Osteocyte (in vitro differentiated cells): Measurements from ENCODE around the gene PROSER3. TPM values are rescaled to one million over a fixed set of nuclear protein-coding genes. Genes with fewer than 3 reads are reported as not detected.

ENCODE experiments used
- DNase-seq: peaks from one replicate; pipeline ENCODE4 v3.0.0; 2021; ENCODE audit warnings: mixed read lengths; ENCODE audit not compliant: unreplicated experiment; ENCODE audit errors: extremely low spot score
- H3K27ac Mint-ChIP-seq: one replicate; pipeline ENCODE4 v1.8.0; 2021; ENCODE audit warnings: mild to moderate bottlenecking, mixed read lengths; ENCODE audit not compliant: unreplicated experiment
- H3K27me3 Mint-ChIP-seq: one replicate; pipeline ENCODE4 v1.8.0; 2021; ENCODE audit warnings: mixed read lengths; ENCODE audit not compliant: unreplicated experiment
- H3K36me3 Mint-ChIP-seq: one replicate; pipeline ENCODE4 v1.8.0; 2021; ENCODE audit warnings: mixed read lengths; ENCODE audit not compliant: unreplicated experiment
- H3K4me1 Mint-ChIP-seq: one replicate; pipeline ENCODE4 v1.8.0; 2021; ENCODE audit warnings: mixed read lengths; ENCODE audit not compliant: unreplicated experiment
- H3K4me3 Mint-ChIP-seq: one replicate; pipeline ENCODE4 v1.8.0; 2021; ENCODE audit warnings: mild to moderate bottlenecking, moderate library complexity, mixed read lengths; ENCODE audit not compliant: unreplicated experiment
- H3K9me3 Mint-ChIP-seq: one replicate; pipeline ENCODE4 v1.8.0; 2021; ENCODE audit warnings: mixed read lengths; ENCODE audit not compliant: unreplicated experiment
- total RNA-seq: library from RNA; stranded (reverse); gene quantifications from 2 replicates; pipeline ENCODE4 v1.2.1, GENCODE V29; 2021
- TF ChIP-seq, protein P1 (sequence below): fragments of 200-600 bp; sonication (generic); IDR thresholded peaks from 2 replicates; pipeline ENCODE4 v1.5.0; 2021; ENCODE audit warnings: antibody characterized with exemption, mild to moderate bottlenecking, moderate library complexity

Gene PROSER3
- total RNA-seq, 1 donor from 2014 or later: 20.9 TPM

DNA sequence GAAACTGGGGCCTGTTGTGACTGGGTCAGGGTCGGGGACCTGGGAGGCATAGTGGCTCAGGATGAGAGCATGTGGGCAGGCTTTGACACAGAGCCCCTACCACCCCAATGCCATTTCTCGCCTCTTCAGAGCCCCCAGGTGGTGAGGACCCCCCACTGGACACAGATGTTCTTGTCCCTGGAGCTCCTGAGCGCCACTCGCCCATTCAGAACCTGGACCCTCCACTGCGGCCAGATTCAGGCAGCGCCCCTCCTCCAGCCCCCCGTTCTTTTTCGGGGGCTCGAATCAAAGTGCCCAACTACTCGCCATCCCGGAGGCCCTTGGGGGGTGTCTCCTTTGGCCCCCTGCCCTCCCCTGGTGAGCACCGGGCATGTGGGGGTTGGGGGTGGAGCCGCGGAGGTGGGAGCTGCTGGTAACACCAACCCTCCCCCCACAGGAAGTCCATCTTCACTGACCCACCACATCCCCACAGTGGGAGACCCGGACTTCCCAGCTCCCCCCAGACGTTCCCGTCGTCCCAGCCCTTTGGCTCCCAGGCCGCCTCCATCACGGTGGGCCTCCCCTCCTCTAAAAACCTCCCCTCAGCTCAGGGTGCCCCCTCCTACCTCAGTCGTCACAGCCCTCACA, 26.1 kb upstream of the PROSER3 start:
- Mint-ChIP-seq H3K9me3 (no peaks in the 10 kb centered on the region), H3K27ac (no peak overlapping the region), H3K27me3 (no peaks in the 10 kb centered on the region), H3K4me1 (no peaks in the 10 kb centered on the region), H3K36me3 (peaks cover 58% of the 10 kb centered on the region), H3K4me3 (no peak overlapping the region)
- TF ChIP-seq, protein P1, sequence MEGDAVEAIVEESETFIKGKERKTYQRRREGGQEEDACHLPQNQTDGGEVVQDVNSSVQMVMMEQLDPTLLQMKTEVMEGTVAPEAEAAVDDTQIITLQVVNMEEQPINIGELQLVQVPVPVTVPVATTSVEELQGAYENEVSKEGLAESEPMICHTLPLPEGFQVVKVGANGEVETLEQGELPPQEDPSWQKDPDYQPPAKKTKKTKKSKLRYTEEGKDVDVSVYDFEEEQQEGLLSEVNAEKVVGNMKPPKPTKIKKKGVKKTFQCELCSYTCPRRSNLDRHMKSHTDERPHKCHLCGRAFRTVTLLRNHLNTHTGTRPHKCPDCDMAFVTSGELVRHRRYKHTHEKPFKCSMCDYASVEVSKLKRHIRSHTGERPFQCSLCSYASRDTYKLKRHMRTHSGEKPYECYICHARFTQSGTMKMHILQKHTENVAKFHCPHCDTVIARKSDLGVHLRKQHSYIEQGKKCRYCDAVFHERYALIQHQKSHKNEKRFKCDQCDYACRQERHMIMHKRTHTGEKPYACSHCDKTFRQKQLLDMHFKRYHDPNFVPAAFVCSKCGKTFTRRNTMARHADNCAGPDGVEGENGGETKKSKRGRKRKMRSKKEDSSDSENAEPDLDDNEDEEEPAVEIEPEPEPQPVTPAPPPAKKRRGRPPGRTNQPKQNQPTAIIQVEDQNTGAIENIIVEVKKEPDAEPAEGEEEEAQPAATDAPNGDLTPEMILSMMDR: no peak
- no peak for DNase-seq

DNA sequence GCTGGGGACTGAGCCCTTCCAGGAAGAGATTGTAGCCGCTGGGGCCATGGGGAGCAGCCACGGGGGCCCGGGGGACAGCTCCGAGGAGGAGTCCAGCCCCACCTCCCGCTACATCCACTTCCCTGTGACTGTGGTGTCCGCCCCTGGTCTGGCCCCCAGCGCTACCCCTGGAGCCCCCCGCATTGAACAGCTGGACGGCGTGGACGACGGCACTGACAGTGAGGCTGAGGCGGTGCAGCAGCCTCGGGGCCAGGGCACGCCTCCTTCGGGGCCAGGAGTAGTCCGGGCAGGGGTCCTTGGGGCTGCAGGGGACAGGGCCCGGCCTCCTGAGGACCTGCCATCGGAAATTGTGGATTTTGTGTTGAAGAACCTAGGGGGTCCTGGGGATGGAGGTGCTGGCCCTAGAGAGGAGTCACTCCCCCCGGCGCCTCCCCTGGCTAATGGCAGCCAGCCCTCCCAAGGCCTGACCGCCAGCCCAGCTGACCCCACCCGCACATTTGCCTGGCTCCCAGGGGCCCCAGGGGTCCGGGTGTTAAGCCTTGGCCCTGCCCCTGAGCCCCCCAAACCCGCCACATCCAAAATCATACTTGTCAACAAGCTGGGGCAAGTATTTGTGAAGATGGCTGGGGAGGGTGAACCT, 25.3 kb upstream of the PROSER3 start:
- Mint-ChIP-seq H3K36me3 (peaks cover 62% of the 10 kb centered on the region), H3K9me3 (no peaks in the 10 kb centered on the region), H3K27ac (no peak overlapping the region), H3K4me3 (no peak overlapping the region), H3K27me3 (no peaks in the 10 kb centered on the region), H3K4me1 (no peaks in the 10 kb centered on the region)
- DNase-seq: no peak
- TF ChIP-seq, protein P1: no peak

DNA sequence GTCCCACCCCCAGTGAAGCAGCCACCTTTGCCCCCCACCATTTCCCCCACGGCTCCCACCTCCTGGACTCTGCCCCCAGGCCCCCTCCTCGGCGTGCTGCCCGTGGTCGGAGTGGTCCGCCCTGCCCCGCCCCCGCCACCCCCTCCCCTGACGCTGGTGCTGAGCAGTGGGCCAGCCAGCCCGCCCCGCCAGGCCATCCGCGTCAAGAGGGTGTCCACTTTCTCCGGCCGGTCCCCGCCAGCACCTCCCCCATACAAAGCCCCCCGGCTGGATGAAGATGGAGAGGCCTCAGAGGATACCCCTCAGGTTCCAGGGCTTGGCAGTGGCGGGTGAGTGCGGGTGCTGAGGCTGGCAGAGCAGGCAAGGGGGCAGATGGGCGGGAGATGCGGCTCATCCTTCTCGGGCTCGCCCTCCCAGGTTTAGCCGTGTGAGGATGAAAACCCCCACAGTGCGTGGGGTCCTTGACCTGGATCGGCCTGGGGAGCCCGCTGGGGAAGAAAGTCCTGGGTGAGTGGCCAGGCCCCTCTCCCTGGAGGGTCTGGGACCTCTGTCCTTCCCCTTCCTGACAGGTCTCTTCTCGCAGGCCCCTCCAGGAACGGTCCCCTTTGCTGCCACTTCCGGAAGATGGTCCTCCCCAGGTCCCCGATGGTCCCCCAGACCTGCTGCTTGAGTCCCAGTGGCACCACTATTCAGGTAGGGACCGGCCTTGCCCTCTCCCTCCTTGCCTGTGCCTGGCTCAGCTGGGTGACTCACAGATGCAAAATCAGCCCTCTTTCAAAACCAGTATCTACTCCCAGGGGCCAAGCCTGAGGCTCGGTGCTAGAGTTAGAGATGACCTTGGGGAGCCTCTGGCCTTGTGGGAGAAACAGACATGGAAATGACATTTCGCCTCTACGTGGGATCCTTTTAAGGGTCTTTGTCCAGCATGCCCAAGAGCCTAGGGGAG, 24.5 kb upstream of the PROSER3 start:
- Mint-ChIP-seq H3K4me3 (no peak overlapping the region), H3K9me3 (no peaks in the 10 kb centered on the region), H3K4me1 (no peaks in the 10 kb centered on the region), H3K27me3 (no peaks in the 10 kb centered on the region), H3K27ac (no peak overlapping the region), H3K36me3 (peaks cover 58% of the 10 kb centered on the region)
- no peak for DNase-seq
- TF ChIP-seq, protein P1: no peak

- Mint-ChIP-seq H3K27me3 (no peaks in the 10 kb centered on the region), H3K4me3 (no peak overlapping the region), H3K4me1 (no peaks in the 10 kb centered on the region), H3K36me3 (peaks cover 56% of the 10 kb centered on the region), H3K9me3 (no peaks in the 10 kb centered on the region), H3K27ac (no peak overlapping the region)
- TF ChIP-seq, protein P1: no peak
- no peak for DNase-seq
Measured at GRCh38 chr19:35734273-35734672, 23.7 kb upstream of the PROSER3 start.

DNA sequence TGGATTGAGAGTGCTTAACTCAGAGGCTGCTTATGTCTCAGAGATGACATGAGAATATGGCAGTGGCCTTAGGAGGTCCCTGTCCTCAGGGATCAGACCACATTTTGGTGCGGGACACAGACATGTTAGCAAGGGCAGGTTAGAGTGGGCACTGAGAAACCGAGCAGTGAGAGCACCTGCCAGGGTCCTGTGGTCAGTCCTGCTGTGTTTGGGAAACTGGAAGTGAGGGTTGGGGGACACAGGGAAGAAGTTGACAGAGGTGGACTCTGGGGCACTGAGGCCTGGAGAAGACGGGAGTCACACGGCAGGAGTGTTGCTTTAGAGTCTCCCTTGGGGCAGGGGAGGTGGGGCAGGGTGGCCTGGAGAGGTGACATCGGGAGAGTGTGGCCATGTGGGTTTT, 23.1 kb upstream of the PROSER3 start:
- Mint-ChIP-seq H3K36me3 (peaks cover 50% of the 10 kb centered on the region), H3K4me3 (no peak overlapping the region), H3K27ac (no peak overlapping the region), H3K9me3 (no peaks in the 10 kb centered on the region), H3K27me3 (no peaks in the 10 kb centered on the region), H3K4me1 (no peaks in the 10 kb centered on the region)
- TF ChIP-seq, protein P1: no peak
- DNase-seq: no peak
